ENCODE results near the gene RPUSD1.

RPUSD1 gene

GRCh38 chr16:766008-766819 lies 22.0 kb downstream of the RPUSD1 start:
- H3K4me3 ChIP-seq (ENCODE audit: low read depth, low read length): no peak overlapping the region
- no peak for TF ChIP-seq CTCF (IDR thresholded peaks at IDR 0.05; ENCODE audit: borderline replicate concordance, insufficient read depth, low read depth, low read length)

- H3K4me3 ChIP-seq (ENCODE audit: low read depth, low read length): no peak overlapping the region
- TF ChIP-seq CTCF (IDR thresholded peaks at IDR 0.05; ENCODE audit: borderline replicate concordance, insufficient read depth, low read depth, low read length): no peak
Observed at GRCh38 chr16:765488-765865, 22.7 kb downstream of the RPUSD1 start.

- no peak for TF ChIP-seq CTCF (IDR thresholded peaks at IDR 0.05; ENCODE audit: borderline replicate concordance, insufficient read depth, low read depth, low read length)
- H3K4me3 ChIP-seq (ENCODE audit: low read depth, low read length): no peak overlapping the region
Observed at GRCh38 chr16:764848-765487, 23.2 kb downstream of the RPUSD1 start.

- H3K4me3 ChIP-seq (ENCODE audit: low read depth, low read length): no peak overlapping the region
- no peak for TF ChIP-seq CTCF (IDR thresholded peaks at IDR 0.05; ENCODE audit: borderline replicate concordance, insufficient read depth, low read depth, low read length)
Observed at GRCh38 chr16:764184-764750, 23.9 kb downstream of the RPUSD1 start.

- TF ChIP-seq CTCF (IDR thresholded peaks at IDR 0.05; ENCODE audit: borderline replicate concordance, insufficient read depth, low read depth, low read length): no peak
- no peak overlapping the region for H3K4me3 ChIP-seq (ENCODE audit: low read depth, low read length)
Observed at GRCh38 chr16:763369-764183, 24.6 kb downstream of the RPUSD1 start.

GRCh38 chr16:762595-763268 lies 25.4 kb downstream of the RPUSD1 start:
- TF ChIP-seq CTCF (IDR thresholded peaks at IDR 0.05; ENCODE audit: borderline replicate concordance, insufficient read depth, low read depth, low read length): no peak
- H3K4me3 ChIP-seq (ENCODE audit: low read depth, low read length): no peak overlapping the region

Data from GM12875 (cell line).